PC-9 (cell line): ENCODE measurements around the gene DOHH. TPM values are rescaled to one million over a fixed set of nuclear protein-coding genes. Genes with fewer than 3 reads are reported as not detected.
A peak's percentile ranks its signal among the peaks of the same experiment; 100 is the strongest.

Experiments
- BruUV-seq: library from RNA; stranded (reverse); fragments of 400-500 nt; replicated peaks from 2 replicates; lab custom pipeline; 2021; lab: Mats Ljungman, UMichigan
- CTCF ChIA-PET: fragments of 300-600 bp; sonication (Branson Sonifier 250); formaldehyde crosslinking; loops from one replicate; lab custom pipeline; 2022; ENCODE audit warnings: antibody characterized with exemption; lab: Charles Lee
- POLR2A ChIA-PET: fragments of 300-600 bp; sonication (Branson Sonifier 250); formaldehyde crosslinking; loops from one replicate; lab custom pipeline; 2022; ENCODE audit warnings: antibody characterized with exemption; ENCODE audit not compliant: unreplicated experiment; lab: Charles Lee
- DNase-seq, 2 experiments: peaks; one replicate each; pipeline versions ENCODE4 v3.0.0 to v3.0.0-alpha.2; 2015 to 2022; ENCODE audit warnings: mixed read lengths in 1 of 2
- H2AFZ ChIP-seq: fragments of 200-600 bp; sonication (generic); 2 replicates; pipeline ENCODE4 v1.8.1; 2017; ENCODE audit warnings: antibody characterized with exemption
- H3F3A ChIP-seq: fragments of 200-600 bp; sonication (generic); 2 replicates; pipeline ENCODE4 v1.8.1; 2017; ENCODE audit warnings: antibody characterized with exemption, mild to moderate bottlenecking, low read depth; ENCODE audit not compliant: insufficient read depth
- H3K27ac ChIP-seq: fragments of 200-600 bp; sonication (generic); 2 replicates; pipeline ENCODE4 v1.6.1; 2016; ENCODE audit warnings: mixed run types
- H3K27me3 ChIP-seq: fragments of 200-600 bp; sonication (generic); 2 replicates; pipeline ENCODE4 v1.6.1; 2016; ENCODE audit warnings: low read depth, mixed run types; ENCODE audit not compliant: insufficient read depth
- H3K36me3 ChIP-seq: fragments of 200-600 bp; sonication (generic); 2 replicates; pipeline ENCODE4 v1.6.1; 2016; ENCODE audit warnings: low read depth, mixed run types
- H3K4me1 ChIP-seq: fragments of 200-600 bp; sonication (generic); replicated peaks from 2 replicates; pipeline ENCODE4 v1.6.1; 2016; ENCODE audit warnings: mixed run types; ENCODE audit not compliant: insufficient read depth
- H3K4me2 ChIP-seq: fragments of 200-600 bp; sonication (generic); 2 replicates; pipeline ENCODE4 v1.6.1; 2017; ENCODE audit warnings: mixed run types
- H3K4me3 ChIP-seq: fragments of 200-600 bp; sonication (generic); 2 replicates; pipeline ENCODE4 v1.6.1; 2016; ENCODE audit warnings: mixed run types
- H3K79me2 ChIP-seq: fragments of 200-600 bp; sonication (generic); 2 replicates; pipeline ENCODE4 v1.6.1; 2017; ENCODE audit warnings: low read depth, mixed run types
- H3K9me2 ChIP-seq: fragments of 200-600 bp; sonication (generic); 2 replicates; pipeline ENCODE4 v1.8.1; 2017; ENCODE audit warnings: mild to moderate bottlenecking; ENCODE audit not compliant: insufficient read depth
- H3K9me3 ChIP-seq: fragments of 200-600 bp; sonication (generic); 2 replicates; pipeline ENCODE4 v1.8.1; 2016; ENCODE audit warnings: low read depth; ENCODE audit not compliant: insufficient read depth
- H4K20me1 ChIP-seq: fragments of 200-600 bp; sonication (generic); 2 replicates; pipeline ENCODE4 v1.8.1; 2017; ENCODE audit not compliant: insufficient read depth
- CTCF ChIP-seq: fragments of 200-600 bp; sonication (generic); conservative IDR thresholded peaks from 2 replicates; pipeline ENCODE4 v1.6.1; 2017; ENCODE audit warnings: mixed run types, antibody characterized with exemption, mild to moderate bottlenecking, moderate library complexity
- EZH2 ChIP-seq: fragments of 200-600 bp; sonication (generic); IDR thresholded peaks from 2 replicates; pipeline ENCODE4 v1.8.0; 2017; ENCODE audit warnings: antibody characterized with exemption, low read depth
- intact Hi-C: fragments of 100-400 bp; cut with micrococcal nuclease; formaldehyde crosslinking; loops from one replicate; pipeline ENCODE4 v1.10.0; 2022; ENCODE audit not compliant: unreplicated experiment
- total RNA-seq: library from RNA; stranded (reverse); gene quantifications from 2 replicates; pipeline ENCODE4 v1.2.3, GENCODE V29; 2021

The DOHH gene
- total RNA-seq, 1 experiment from 2014 or later: 7.7 TPM

- CTCF ChIA-PET: no interaction called here
- H3K4me1 ChIP-seq: 0 out of 2 replicates have a peak, but pooled peaks cover 3% of the 10 kb centered on the region
- no peaks in the 10 kb centered on the region for H3K9me3 ChIP-seq
- no TSS peak for BruUV-seq
- H2AFZ ChIP-seq: no peak overlapping the region
- no peaks in the 10 kb centered on the region for H3K36me3 ChIP-seq
- H3K4me2 ChIP-seq: no peak overlapping the region
- no peaks in the 10 kb centered on the region for H4K20me1 ChIP-seq
- intact Hi-C loops: no loop called here
- no peaks in the 10 kb centered on the region for H3K27me3 ChIP-seq
- POLR2A ChIA-PET: no interaction called here
- H3F3A ChIP-seq: peaks cover 12% of the 10 kb centered on the region; the same call in 1 of the 2 replicates
- no peak overlapping the region for H3K27ac ChIP-seq
- TF ChIP-seq EZH2: no peak
- no peak for TF ChIP-seq CTCF
- DNase-seq: no peak
- H3K9me2 ChIP-seq: no peaks in the 10 kb centered on the region
- H3K79me2 ChIP-seq: peaks cover 27% of the 10 kb centered on the region
- H3K4me3 ChIP-seq: no peak overlapping the region
Observed at GRCh38 chr19:3501780-3502179, 1.3 kb upstream of the DOHH start.

- Histone ChIP-seq H4K20me1 (no peaks in the 10 kb centered on the region), H3K9me2 (no peaks in the 10 kb centered on the region), H3K27me3 (no peaks in the 10 kb centered on the region), H2AFZ (peak overlapping the region; percentile 76), H3K79me2 (peaks cover 22% of the 10 kb centered on the region), H3K9me3 (no peaks in the 10 kb centered on the region), H3K4me3 (peak overlapping the region; percentile 68), H3K27ac (peak overlapping the region; percentile 79), H3F3A (peaks cover 3% of the 10 kb centered on the region; the same call in 1 of the 2 replicates), H3K4me2 (peak overlapping the region; percentile 93), H3K36me3 (no peaks in the 10 kb centered on the region), H3K4me1 (0 out of 2 replicates have a peak, but pooled peaks cover 2% of the 10 kb centered on the region)
- ChIA-PET POLR2A (no interaction called here), CTCF (no interaction called here)
- TF ChIP-seq CTCF (no peak), EZH2 (no peak)
- DNase-seq: no peak
- TSS peak; percentile 44 for BruUV-seq
- intact Hi-C loops: no loop called here
Observed at GRCh38 chr19:3499738-3500428, 591 bp downstream of the DOHH start.

GRCh38 chr19:3497757-3498520 lies 2.5 kb downstream of the DOHH start:
- no peak overlapping the region for H3K4me2 ChIP-seq
- H3K9me2 ChIP-seq: no peaks in the 10 kb centered on the region

More at GRCh38 chr19:3497757-3498520, 2.5 kb downstream of the DOHH start:
- Histone ChIP-seq H3K27me3 (no peaks in the 10 kb centered on the region), H3K27ac (no peak overlapping the region), H2AFZ (no peak overlapping the region), H3K36me3 (no peaks in the 10 kb centered on the region), H3F3A (no peaks in the 10 kb centered on the region; the same call in 1 of the 2 replicates), H4K20me1 (no peaks in the 10 kb centered on the region), H3K4me3 (no peak overlapping the region), H3K4me1 (no peaks in the 10 kb centered on the region), H3K9me3 (no peaks in the 10 kb centered on the region), H3K79me2 (peaks cover 22% of the 10 kb centered on the region)
- ChIA-PET CTCF (no interaction called here), POLR2A (no interaction called here)
- intact Hi-C loops: no loop called here
- DNase-seq: no peak
- no TSS peak for BruUV-seq
- TF ChIP-seq EZH2: no peak
- no peak for TF ChIP-seq CTCF
